ENCODE data around the gene FOXB1.

The FOXB1 gene

DNA sequence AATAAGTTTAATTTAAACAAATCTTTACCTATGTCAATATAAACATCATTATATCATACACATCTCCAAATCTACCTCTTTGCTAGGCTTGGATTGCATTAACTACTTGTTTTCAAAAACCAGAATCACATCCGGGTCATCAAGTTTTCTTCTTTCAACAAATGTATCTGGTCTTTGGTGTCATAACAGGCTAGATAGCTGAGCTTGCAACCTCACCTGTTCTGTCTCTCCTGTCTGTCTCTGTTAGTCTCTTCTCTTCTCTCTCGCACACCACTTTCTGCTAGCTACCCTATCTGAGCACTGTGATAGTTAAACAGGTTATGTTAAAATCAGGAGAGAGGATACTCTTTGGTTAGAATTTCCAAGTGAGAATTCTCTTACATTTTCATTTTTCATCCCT is 6.7 kb downstream of the FOXB1 start:
- H3K4me3 ChIP-seq: no peak overlapping the region
- TF ChIP-seq, protein P1, sequence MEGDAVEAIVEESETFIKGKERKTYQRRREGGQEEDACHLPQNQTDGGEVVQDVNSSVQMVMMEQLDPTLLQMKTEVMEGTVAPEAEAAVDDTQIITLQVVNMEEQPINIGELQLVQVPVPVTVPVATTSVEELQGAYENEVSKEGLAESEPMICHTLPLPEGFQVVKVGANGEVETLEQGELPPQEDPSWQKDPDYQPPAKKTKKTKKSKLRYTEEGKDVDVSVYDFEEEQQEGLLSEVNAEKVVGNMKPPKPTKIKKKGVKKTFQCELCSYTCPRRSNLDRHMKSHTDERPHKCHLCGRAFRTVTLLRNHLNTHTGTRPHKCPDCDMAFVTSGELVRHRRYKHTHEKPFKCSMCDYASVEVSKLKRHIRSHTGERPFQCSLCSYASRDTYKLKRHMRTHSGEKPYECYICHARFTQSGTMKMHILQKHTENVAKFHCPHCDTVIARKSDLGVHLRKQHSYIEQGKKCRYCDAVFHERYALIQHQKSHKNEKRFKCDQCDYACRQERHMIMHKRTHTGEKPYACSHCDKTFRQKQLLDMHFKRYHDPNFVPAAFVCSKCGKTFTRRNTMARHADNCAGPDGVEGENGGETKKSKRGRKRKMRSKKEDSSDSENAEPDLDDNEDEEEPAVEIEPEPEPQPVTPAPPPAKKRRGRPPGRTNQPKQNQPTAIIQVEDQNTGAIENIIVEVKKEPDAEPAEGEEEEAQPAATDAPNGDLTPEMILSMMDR (IDR thresholded peaks at IDR 0.05): no peak
- DNase-seq (ENCODE audit: low spot score): no peak
- H3K27ac ChIP-seq: no peak overlapping the region

DNA sequence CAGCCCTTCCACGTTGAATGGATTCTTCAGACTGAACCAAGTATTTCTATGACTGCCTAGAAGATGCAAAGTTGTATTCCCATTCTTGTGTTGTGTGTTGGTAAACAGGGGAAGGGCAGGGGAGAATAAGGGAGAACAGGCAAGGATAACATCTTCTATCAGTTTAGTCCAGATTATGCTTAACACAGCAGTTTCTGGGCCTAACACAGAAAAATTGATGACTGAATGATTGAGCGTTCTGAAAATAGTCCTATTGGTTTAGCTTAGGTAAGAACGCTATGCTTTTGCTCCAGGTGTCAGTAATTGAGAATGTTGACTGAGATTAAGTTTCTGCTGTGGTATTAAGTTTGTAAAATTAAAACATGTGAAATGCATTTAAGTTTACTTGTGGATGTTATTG is 8.6 kb downstream of the FOXB1 start:
- Histone ChIP-seq H3K4me3 (no peak overlapping the region), H3K27ac (no peak overlapping the region)
- no peak for DNase-seq (ENCODE audit: low spot score)
- TF ChIP-seq, protein P1 (IDR thresholded peaks at IDR 0.05): no peak

DNA sequence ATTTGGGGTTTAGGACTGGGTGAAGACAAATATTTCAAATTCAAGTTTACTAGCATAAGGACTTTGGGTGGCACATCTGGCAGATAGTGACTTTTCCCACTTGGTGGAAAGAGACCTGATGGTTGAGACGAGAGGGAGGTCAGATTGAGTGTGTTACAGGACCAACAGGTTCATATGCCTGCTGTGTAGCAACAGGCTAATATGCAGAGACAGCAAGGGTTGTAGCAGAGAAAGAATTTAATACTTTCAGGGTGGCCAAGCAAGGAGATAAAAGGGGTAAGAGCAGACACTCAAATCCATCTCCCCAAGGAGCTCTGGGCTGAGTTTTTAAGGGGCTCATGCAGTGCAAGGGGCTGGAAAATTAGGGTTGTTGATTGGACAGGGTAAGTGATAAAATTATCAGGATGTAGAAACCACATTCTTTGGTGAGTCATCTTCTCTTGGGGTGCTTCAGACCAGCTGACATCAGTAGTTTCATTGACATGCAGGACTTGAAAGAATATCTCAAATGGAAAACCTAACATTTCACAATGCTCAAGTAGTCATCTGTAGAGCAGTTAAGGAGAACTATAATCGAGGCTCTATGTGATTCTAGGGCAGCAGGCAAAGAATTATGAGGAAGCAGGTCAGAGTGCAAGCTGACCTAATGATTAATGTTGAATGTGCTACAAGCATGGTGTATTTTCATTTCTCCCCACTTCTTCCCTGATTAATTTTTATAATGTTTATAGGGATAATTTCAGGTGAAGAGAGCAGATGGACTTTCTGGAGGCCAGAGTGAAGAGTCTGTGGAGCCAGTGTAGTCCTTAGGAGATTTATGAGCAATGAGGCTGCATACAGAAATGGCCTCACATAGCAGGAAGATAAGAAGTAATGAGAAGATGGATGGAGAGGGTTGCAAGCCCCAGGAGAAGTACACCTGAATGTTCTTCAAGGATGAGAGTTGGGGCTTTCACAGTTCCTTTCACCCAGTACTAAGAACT is 13.7 kb downstream of the FOXB1 start:
- Histone ChIP-seq H3K27ac (no peak overlapping the region), H3K4me3 (no peak overlapping the region)
- DNase-seq (ENCODE audit: low spot score): no peak
- TF ChIP-seq, protein P1 (IDR thresholded peaks at IDR 0.05): no peak

DNA sequence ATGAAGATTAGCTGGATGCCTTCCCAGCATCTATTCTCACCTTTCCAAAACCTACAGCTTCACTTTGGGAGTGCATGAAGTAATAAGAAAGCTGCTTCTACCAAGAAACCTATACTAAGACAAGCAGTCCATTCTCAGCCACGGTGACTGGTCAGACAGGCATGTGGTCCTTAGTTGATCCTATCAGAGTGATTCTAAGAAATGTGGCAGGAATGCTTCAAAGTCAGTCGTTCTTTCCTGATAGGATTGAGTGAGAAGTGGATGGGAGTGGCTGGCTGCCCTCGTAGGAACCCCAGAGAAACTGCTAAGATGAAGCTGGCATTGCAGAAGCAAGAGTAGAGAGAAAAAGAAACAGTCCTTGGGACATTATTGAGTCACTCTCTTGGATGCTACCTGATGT is 16.6 kb downstream of the FOXB1 start:
- TF ChIP-seq, protein P1 (IDR thresholded peaks at IDR 0.05): no peak
- DNase-seq (ENCODE audit: low spot score): no peak
- no peak overlapping the region for H3K4me3 ChIP-seq
- H3K27ac ChIP-seq: no peak overlapping the region

DNA sequence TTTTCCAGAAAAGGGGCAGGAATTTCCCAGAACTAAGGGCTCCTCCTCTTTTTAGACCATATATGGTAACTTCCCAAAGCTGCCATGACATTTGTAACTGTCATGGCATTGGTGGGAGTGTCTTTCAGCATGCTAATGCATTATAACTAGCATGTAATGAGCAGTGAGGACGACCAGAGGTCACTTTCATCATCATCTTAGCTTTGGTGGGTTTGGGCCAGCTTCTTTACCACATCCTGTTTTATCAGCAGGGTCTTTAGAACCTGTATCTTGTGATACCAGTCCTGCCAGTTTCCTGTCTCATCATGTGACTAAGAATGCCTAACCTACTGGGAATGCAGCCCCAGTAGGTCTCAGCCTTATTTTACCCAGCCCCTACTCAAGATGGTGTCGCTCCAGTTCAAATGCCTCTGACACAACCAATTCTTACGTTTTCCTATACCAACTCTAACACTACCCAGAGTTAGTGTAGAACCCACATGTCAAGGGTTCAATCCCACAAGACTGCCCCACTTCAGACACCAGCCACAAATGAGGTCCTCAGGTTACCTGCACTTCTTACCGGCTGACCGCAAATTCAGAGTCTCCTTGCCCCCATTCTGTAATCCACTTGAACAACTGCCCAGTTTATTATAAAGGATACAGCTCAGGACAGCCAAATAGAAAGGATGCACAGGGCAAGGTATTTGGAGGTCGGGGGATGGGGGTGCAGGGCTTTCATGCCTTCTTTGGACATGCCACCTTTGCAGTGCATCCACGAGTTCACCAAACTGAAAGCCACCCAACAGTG is 17.7 kb downstream of the FOXB1 start:
- TF ChIP-seq, protein P1 (IDR thresholded peaks at IDR 0.05): no peak
- no peak for DNase-seq (ENCODE audit: low spot score)
- Histone ChIP-seq H3K4me3 (no peak overlapping the region), H3K27ac (no peak overlapping the region)

DNA sequence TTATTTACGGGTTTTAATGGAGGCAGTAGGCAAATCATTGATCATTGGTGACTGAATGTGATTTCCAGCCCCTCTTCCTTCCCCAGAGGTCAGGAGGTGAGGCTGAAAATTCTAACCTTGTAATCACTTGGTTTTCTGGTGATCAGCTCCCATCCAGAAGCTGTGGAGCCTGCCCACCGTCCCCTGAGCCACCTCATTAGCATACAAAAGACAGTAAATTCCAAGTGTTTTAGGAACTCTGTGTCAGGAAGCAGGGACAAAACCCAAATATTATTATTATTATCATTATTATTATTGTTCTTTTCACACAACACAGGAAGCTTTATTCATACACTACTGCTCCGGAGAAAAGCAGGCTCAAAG is 18.2 kb downstream of the FOXB1 start:
- TF ChIP-seq, protein P1 (IDR thresholded peaks at IDR 0.05): no peak

More for the DNA sequence above, 18.2 kb downstream of the FOXB1 start:
- Histone ChIP-seq H3K4me3 (no peak overlapping the region), H3K27ac (no peak overlapping the region)
- no peak for DNase-seq (ENCODE audit: low spot score)

Measured in coronary artery (tissue), 2 donors.